ENCODE measurements around the gene NCAM2.
"Not testable (repeated sequence)": the region's sequence is repeated elsewhere in the genome, so short reads cannot be mapped to it uniquely, and the experiment has no call there.

The NCAM2 gene

GRCh38 chr21:21111309-21111920 lies 113.2 kb downstream of the NCAM2 start:
- no peak for DNase-seq

- no peak for DNase-seq
Measured at GRCh38 chr21:21114461-21114860, 116.3 kb downstream of the NCAM2 start.

GRCh38 chr21:21119091-21119490 lies 120.9 kb downstream of the NCAM2 start:
- DNase-seq = no peak

GRCh38 chr21:21122680-21123079 lies 124.5 kb downstream of the NCAM2 start:
- DNase-seq = no peak

GRCh38 chr21:21132390-21132789 lies 134.2 kb downstream of the NCAM2 start:
- no peak for DNase-seq

- DNase-seq = no peak
Measured at GRCh38 chr21:21137986-21138385, 139.8 kb downstream of the NCAM2 start.

GRCh38 chr21:21146587-21147373 lies 148.6 kb downstream of the NCAM2 start:
- no peak for DNase-seq

GRCh38 chr21:21147374-21147745 lies 149.2 kb downstream of the NCAM2 start:
- DNase-seq = no peak

GRCh38 chr21:21148009-21148408 lies 149.8 kb downstream of the NCAM2 start:
- no peak for DNase-seq

- DNase-seq = no peak
Measured at GRCh38 chr21:21148514-21148913, 150.3 kb downstream of the NCAM2 start.

- DNase-seq = not testable (repeated sequence)
Measured at GRCh38 chr21:21149445-21149844, 151.2 kb downstream of the NCAM2 start.

- no peak for DNase-seq
Measured at GRCh38 chr21:21151231-21151630, 153.0 kb downstream of the NCAM2 start.

- no peak for DNase-seq
Measured at GRCh38 chr21:21156397-21156796, 158.2 kb downstream of the NCAM2 start.

- no peak for DNase-seq
Measured at GRCh38 chr21:21156957-21157356, 158.7 kb downstream of the NCAM2 start.

- DNase-seq = no peak
Measured at GRCh38 chr21:21158376-21158918, 160.2 kb downstream of the NCAM2 start.

- no peak for DNase-seq
Measured at GRCh38 chr21:21159253-21159899, 161.2 kb downstream of the NCAM2 start.

GRCh38 chr21:21162786-21163185 lies 164.6 kb downstream of the NCAM2 start:
- DNase-seq = no peak

GRCh38 chr21:21163904-21164303 lies 165.7 kb downstream of the NCAM2 start:
- DNase-seq = peak in 5 of 6 experiments; percentile 2 to 22 (median 17)

- DNase-seq = no peak
Measured at GRCh38 chr21:21165063-21165645, 166.9 kb downstream of the NCAM2 start.

- DNase-seq = no peak
Measured at GRCh38 chr21:21174676-21175075, 176.5 kb downstream of the NCAM2 start.

- DNase-seq = no peak
Measured at GRCh38 chr21:21175798-21176334, 177.7 kb downstream of the NCAM2 start.

GRCh38 chr21:21177353-21177986 lies 179.3 kb downstream of the NCAM2 start:
- no peak for DNase-seq

Data from stimulated activated naive CD4-positive, alpha-beta T cell (primary cell).